GM18499 (cell line): ENCODE results near the gene ZNF385D.

ENCODE experiments used
- ATAC-seq: cut with Tn5 transposase; IDR thresholded peaks from one replicate; pipeline ENCODE4 v1.9.1; 2021; ENCODE audit warnings: moderate number of reproducible peaks; ENCODE audit not compliant: insufficient read depth, unreplicated experiment

Gene ZNF385D

GRCh38 chr3:21694506-21694905, 56.5 kb downstream of the ZNF385D start:
- no peak for ATAC-seq

GRCh38 chr3:21691036-21691435, 60.0 kb downstream of the ZNF385D start:
- no peak for ATAC-seq

- ATAC-seq, result no peak
Observed at GRCh38 chr3:21682206-21682605, 68.8 kb downstream of the ZNF385D start.

- ATAC-seq, result no peak
Observed at GRCh38 chr3:21673393-21673792, 77.6 kb downstream of the ZNF385D start.

GRCh38 chr3:21672303-21672702, 78.7 kb downstream of the ZNF385D start:
- no peak for ATAC-seq

- ATAC-seq, result no peak
Observed at GRCh38 chr3:21670386-21670785, 80.6 kb downstream of the ZNF385D start.

GRCh38 chr3:21668012-21668411, 83.0 kb downstream of the ZNF385D start:
- ATAC-seq, result no peak

- no peak for ATAC-seq
Observed at GRCh38 chr3:21665444-21666100, 85.4 kb downstream of the ZNF385D start.

GRCh38 chr3:21664996-21665395, 86.0 kb downstream of the ZNF385D start:
- no peak for ATAC-seq

GRCh38 chr3:21662403-21662802, 88.6 kb downstream of the ZNF385D start:
- ATAC-seq, result no peak

- no peak for ATAC-seq
Observed at GRCh38 chr3:21654662-21655061, 96.3 kb downstream of the ZNF385D start.

GRCh38 chr3:21654241-21654640, 96.8 kb downstream of the ZNF385D start:
- no peak for ATAC-seq

GRCh38 chr3:21649519-21649918, 101.5 kb downstream of the ZNF385D start:
- ATAC-seq, result no peak

GRCh38 chr3:21647961-21648360, 103.0 kb downstream of the ZNF385D start:
- no peak for ATAC-seq

- no peak for ATAC-seq
Observed at GRCh38 chr3:21645121-21645897, 105.7 kb downstream of the ZNF385D start.

GRCh38 chr3:21644268-21644667, 106.7 kb downstream of the ZNF385D start:
- ATAC-seq, result no peak

GRCh38 chr3:21643752-21644151, 107.3 kb downstream of the ZNF385D start:
- ATAC-seq, result no peak

GRCh38 chr3:21642433-21642832, 108.6 kb downstream of the ZNF385D start:
- ATAC-seq, result no peak

GRCh38 chr3:21641959-21642358, 109.1 kb downstream of the ZNF385D start:
- no peak for ATAC-seq

- ATAC-seq, result no peak
Observed at GRCh38 chr3:21638488-21638887, 112.5 kb downstream of the ZNF385D start.

GRCh38 chr3:21634112-21634511, 116.9 kb downstream of the ZNF385D start:
- ATAC-seq, result no peak

GRCh38 chr3:21624524-21624923, 126.5 kb downstream of the ZNF385D start:
- ATAC-seq, result no peak
